ENCODE results near the gene SCIN. TPM values are rescaled to one million over a fixed set of nuclear protein-coding genes. Genes with fewer than 3 reads are reported as not detected.

Gene SCIN
- total and polyA plus RNA-seq, 2 of the 8 experiments (the other 6 are each of a cell fraction or from before 2014, with no cell fraction given) = 0.47 to 1.9 TPM

DNA sequence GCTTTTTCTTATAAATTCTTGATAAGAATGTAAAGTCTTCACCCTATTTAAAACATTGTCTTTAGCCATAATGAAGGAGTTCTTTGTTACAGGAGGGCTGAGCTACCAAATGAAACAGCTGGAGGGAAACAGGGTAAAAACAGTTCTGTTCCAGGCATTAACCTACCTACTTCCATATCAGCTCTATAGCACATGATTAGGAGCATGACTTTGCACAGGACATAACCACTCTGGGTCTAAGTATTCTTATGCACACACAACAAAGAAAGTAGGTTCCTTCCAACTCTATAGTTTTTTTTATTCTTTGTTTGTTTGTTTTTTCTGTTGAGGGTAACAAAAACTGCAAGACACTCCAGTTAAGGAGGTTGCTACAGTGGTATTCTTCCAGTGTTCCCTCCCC, 52.7 kb downstream of the SCIN start:
- Histone ChIP-seq H3K9ac (replicated peaks in 1 of 4; ENCODE audit: extremely low read depth in 1 of 4, low read depth in 3 of 4, low read length in 3 of 4) (no peak overlapping the region), H2BK5ac (ENCODE audit: low read depth, low read length) (no peak overlapping the region), H3K4ac (replicated peaks; ENCODE audit: insufficient read length, low read depth, low read length) (no peak overlapping the region), H2BK120ac (replicated peaks; ENCODE audit: low read depth, low read length) (no peak overlapping the region), H3K9me3 (ENCODE audit: insufficient read depth in 2 of 2, low read depth in 1 of 2, low read length in 1 of 2) (no peaks in the 10 kb centered on the region), H3K36me3 (ENCODE audit: control insufficient read depth in 2 of 4, insufficient read depth in 4 of 4, low read length in 3 of 4) (no peaks in the 10 kb centered on the region), H4K91ac (replicated peaks; ENCODE audit: insufficient read length, low read length) (no peak overlapping the region), H3K27me3 (replicated peaks in 1 of 4; ENCODE audit: control insufficient read depth in 3 of 4, extremely low read depth in 1 of 4, insufficient read depth in 3 of 4, low read length in 3 of 4) (no peaks in the 10 kb centered on the region), H3K4me3 (ENCODE audit: extremely low read depth in 1 of 4, insufficient read depth in 2 of 4, low read depth in 3 of 4, low read length in 4 of 4) (no peak overlapping the region), H3K4me2 (ENCODE audit: insufficient read depth in 1 of 2, low read depth in 2 of 2, low read length in 2 of 2) (no peak overlapping the region), H3K23ac (ENCODE audit: insufficient read length) (no peak overlapping the region), H4K5ac (ENCODE audit: insufficient read length, low read depth, low read length) (no peak overlapping the region), H3K18ac (ENCODE audit: extremely low read depth, low read length) (no peak overlapping the region), H2AFZ (ENCODE audit: low read length) (no peak overlapping the region), H4K20me1 (replicated peaks in 1 of 2; ENCODE audit: control insufficient read depth in 1 of 2, insufficient read depth in 2 of 2, low read length in 2 of 2) (no peaks in the 10 kb centered on the region), H3K27ac (ENCODE audit: low read depth, low read length) (no peak overlapping the region), H3K14ac (ENCODE audit: insufficient read length) (no peak overlapping the region), H3K23me2 (ENCODE audit: low read depth, low read length) (no peaks in the 10 kb centered on the region), H3K56ac (replicated peaks; ENCODE audit: insufficient read length, low read depth, low read length) (no peak overlapping the region), H4K8ac (ENCODE audit: extremely low read depth, insufficient read depth, low read length) (no peak overlapping the region), H2BK12ac (ENCODE audit: low read depth, low read length) (no peak overlapping the region), H2AK5ac (ENCODE audit: low read depth, low read length) (no peak overlapping the region), H3K79me1 (ENCODE audit: low read depth, low read length) (no peaks in the 10 kb centered on the region; the same call in 1 of the 2 replicates), H2BK20ac (ENCODE audit: low read length) (no peak overlapping the region), H2BK15ac (ENCODE audit: low read length) (no peak overlapping the region), H3K79me2 (ENCODE audit: control insufficient read depth in 1 of 2, insufficient read depth in 2 of 2, low read length in 2 of 2) (no peaks in the 10 kb centered on the region), H3K4me1 (replicated peaks in 1 of 4; ENCODE audit: control insufficient read depth in 3 of 4, insufficient read depth in 4 of 4, low read length in 3 of 4) (no peaks in the 10 kb centered on the region)
- DNase-seq (ENCODE audit: low read depth in 1 of 2, low spot score in 2 of 2) = no peak
- CTCF ChIA-PET (ENCODE audit: partially characterized antibody) = interaction anchor here (0.6 to 4.4 kb wide), 28 partner anchors 10 to 639 kb away, joined by 3 to 84 read pairs (median 6); partner anchors contain the start of gene SCIN
- no peak for FAIRE-seq
- POLR2A ChIA-PET (ENCODE audit: partially characterized antibody) = no interaction called here
- TF ChIP-seq ZNF274 (IDR thresholded peaks at IDR 0.05; ENCODE audit: borderline replicate concordance, extremely low read depth, low read length) (no peak), RAD21 (IDR thresholded peaks at IDR 0.05 in 1 of 2, conservative IDR thresholded peaks at IDR 0.05 in 1 of 2; ENCODE audit: low read depth in 2 of 2, low read length in 2 of 2) (no peak), CREB1 (IDR thresholded peaks at IDR 0.05) (no peak), BACH1 (IDR thresholded peaks at IDR 0.05; ENCODE audit: low read length) (no peak), MAX (IDR thresholded peaks at IDR 0.05) (no peak), POLR2AphosphoS5 (IDR thresholded peaks at IDR 0.05; ENCODE audit: low read depth, low read length) (no peak), RNF2 (IDR thresholded peaks at IDR 0.05; ENCODE audit: borderline replicate concordance, low read depth, low read length, missing control alignments, poor library complexity, severe bottlenecking) (no peak), CEBPB (IDR thresholded peaks at IDR 0.05; ENCODE audit: low read depth, low read length) (no peak), RFX5 (IDR thresholded peaks at IDR 0.05; ENCODE audit: borderline replicate concordance, low read depth, low read length) (no peak), BCL11A (IDR thresholded peaks at IDR 0.05; ENCODE audit: low read depth in 2 of 2, low read length in 2 of 2) (no peak), EP300 (IDR thresholded peaks at IDR 0.05; ENCODE audit: borderline replicate concordance in 1 of 2, low read depth in 2 of 2, low read length in 2 of 2) (no peak), SP2 (IDR thresholded peaks at IDR 0.05; ENCODE audit: low read length) (no peak), BRCA1 (IDR thresholded peaks at IDR 0.05; ENCODE audit: low read depth, low read length) (no peak)
